Measurements from ENCODE around the gene CIB1. TPM values are rescaled to one million over a fixed set of nuclear protein-coding genes. Genes with fewer than 3 reads are reported as not detected.

CIB1 gene
- total and polyA plus RNA-seq, 5 donors from 2014 or later = 148 to 263 (median 216) TPM

DNA sequence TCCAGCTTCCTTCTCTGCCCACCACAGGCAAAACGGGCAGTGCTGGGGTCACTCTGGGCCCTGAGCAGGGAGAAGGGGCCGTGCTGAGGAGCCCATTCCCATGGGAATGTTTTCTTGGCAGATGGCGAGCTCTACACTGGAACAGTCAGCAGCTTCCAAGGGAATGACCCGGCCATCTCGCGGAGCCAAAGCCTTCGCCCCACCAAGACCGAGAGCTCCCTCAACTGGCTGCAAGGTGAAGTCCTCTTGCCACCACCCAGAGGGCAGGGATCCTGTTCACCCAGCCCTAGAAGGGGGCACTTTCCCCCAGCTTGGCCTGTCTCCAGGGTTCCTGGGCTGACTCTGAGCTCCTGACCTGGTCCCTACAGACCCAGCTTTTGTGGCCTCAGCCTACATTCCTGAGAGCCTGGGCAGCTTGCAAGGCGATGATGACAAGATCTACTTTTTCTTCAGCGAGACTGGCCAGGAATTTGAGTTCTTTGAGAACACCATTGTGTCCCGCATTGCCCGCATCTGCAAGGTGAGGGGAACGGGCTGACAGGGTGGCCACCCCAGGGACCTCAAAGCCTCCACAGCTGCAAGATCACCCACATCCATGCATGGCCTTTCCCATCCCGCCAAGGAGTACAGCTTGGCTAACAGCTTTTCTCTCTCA is 12.4 kb downstream of the CIB1 start:
- DNase-seq (peak in 1 of 3 donors; percentile 45), ATAC-seq (ENCODE audit: low read depth in 2 of 2) (no peak)
- H3K27ac ChIP-seq (ENCODE audit: insufficient read depth, low read length, poor library complexity, severe bottlenecking) = no peak overlapping the region
- no peak overlapping the region for H3K4me3 Mint-ChIP-seq
- no peaks in the 10 kb centered on the region for H3K9me3 Mint-ChIP-seq
- peaks cover 22% of the 10 kb centered on the region for H3K36me3 ChIP-seq (ENCODE audit: control insufficient read depth, insufficient read depth, low read length)
- peaks cover under 1 to 7% (median 2%) of the 10 kb centered on the region in 4 donors for H3K4me1 Mint-ChIP-seq
- H3K9me3 ChIP-seq (ENCODE audit: control insufficient read depth in 2 of 2, low read length in 2 of 2) = no peaks in the 10 kb centered on the region
- H3K4me1 ChIP-seq (ENCODE audit: control insufficient read depth, insufficient read depth, low read length, poor library complexity, severe bottlenecking) = no peaks in the 10 kb centered on the region
- H3K4me3 ChIP-seq (ENCODE audit: low read depth, low read length) = no peak overlapping the region
- no peaks in the 10 kb centered on the region for H3K27me3 Mint-ChIP-seq
- H3K27ac Mint-ChIP-seq = peak overlapping the region in 1 of 3 donors; percentile 55
- no peaks in the 10 kb centered on the region for H3K27me3 ChIP-seq (ENCODE audit: control insufficient read depth, insufficient read depth, low read length)
- peaks cover 7% of the 10 kb centered on the region for H3K36me3 Mint-ChIP-seq

DNA sequence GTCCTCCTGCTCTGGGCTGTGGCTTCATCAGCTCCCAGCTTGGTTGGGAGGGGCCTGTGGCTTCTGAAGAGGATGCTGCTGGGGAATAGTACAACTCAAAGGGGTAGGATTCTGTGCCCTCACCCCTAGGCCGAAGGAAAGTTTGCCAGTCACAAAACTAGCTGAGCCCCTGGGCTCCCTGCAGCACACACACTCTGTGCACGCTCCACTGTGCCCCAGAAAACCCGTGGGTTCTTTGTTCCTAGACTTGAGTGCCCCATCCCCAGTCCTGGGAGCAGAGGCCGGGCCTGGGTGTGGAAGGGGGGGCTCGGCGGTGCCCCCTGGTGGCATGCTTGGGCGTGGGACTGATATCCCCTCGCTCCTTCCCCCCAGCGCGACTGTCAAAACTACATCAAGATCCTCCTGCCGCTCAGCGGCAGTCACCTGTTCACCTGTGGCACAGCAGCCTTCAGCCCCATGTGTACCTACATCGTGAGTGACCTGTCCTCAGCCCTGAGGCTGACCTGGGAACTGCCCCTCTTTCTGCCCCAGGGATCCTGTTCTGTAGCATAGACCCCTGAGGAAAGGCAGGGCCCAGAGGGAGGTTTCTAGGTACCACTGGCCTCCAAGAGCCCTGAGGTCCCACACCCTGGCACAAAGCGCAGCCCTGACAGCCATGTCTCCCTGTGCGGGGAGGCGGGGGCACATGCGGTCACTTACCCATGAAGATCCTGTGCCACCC is 14.2 kb downstream of the CIB1 start:
- peak overlapping the region in 1 of 3 donors; percentile 20 for H3K27ac Mint-ChIP-seq
- H3K9me3 Mint-ChIP-seq = no peaks in the 10 kb centered on the region
- ATAC-seq (ENCODE audit: low read depth in 2 of 2) = peak; percentile 70 to 77
- Histone ChIP-seq H3K4me1 (ENCODE audit: control insufficient read depth, insufficient read depth, low read length, poor library complexity, severe bottlenecking) (no peaks in the 10 kb centered on the region), H3K27ac (ENCODE audit: insufficient read depth, low read length, poor library complexity, severe bottlenecking) (no peak overlapping the region), H3K4me3 (ENCODE audit: low read depth, low read length) (no peak overlapping the region), H3K27me3 (ENCODE audit: control insufficient read depth, insufficient read depth, low read length) (no peaks in the 10 kb centered on the region), H3K36me3 (ENCODE audit: control insufficient read depth, insufficient read depth, low read length) (peaks cover 9% of the 10 kb centered on the region), H3K9me3 (ENCODE audit: control insufficient read depth in 2 of 2, low read length in 2 of 2) (no peaks in the 10 kb centered on the region)
- no peak overlapping the region for H3K4me3 Mint-ChIP-seq
- DNase-seq = peak; percentile 26 to 48 (median 39)
- H3K36me3 Mint-ChIP-seq = peaks cover 11% of the 10 kb centered on the region
- peaks cover 2 to 10% (median 5%) of the 10 kb centered on the region in 4 donors for H3K4me1 Mint-ChIP-seq
- no peaks in the 10 kb centered on the region for H3K27me3 Mint-ChIP-seq

DNA sequence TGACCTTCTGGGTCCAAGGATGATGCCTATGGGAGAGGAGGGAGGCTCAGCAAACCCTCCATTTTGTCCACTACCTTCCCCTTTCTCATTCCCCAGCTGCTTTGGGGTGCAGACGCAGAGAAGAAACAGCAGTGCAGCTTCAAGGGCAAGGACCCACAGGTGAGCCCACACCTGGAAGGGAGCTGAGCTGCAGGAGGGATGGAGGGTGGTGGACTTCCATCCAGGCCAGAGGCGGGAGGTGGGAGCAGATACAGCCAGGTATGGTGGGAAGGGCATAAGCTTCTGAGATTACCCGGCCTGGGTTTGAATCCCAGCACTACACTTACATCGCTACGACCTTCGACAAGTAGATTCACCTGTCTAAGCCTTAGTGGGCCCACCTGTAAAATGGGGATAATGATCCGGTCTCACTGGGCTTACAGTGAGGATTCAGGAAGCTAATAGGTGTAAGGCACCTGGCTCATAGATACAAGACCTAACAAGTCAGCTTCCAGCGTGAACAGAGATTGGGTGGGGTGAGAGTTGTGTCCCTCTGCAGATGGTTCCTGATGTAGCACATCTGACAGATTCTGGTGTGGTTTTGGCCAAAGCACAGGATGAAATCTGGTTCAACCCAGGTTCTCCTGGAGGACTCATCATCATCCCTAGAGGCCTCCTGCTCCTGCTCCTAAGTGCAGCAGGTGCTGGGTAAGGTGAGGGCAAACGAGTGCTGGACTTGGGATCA is 15.9 kb downstream of the CIB1 start:
- Histone ChIP-seq H3K27ac (ENCODE audit: insufficient read depth, low read length, poor library complexity, severe bottlenecking) (no peak overlapping the region), H3K4me3 (ENCODE audit: low read depth, low read length) (no peak overlapping the region), H3K9me3 (ENCODE audit: control insufficient read depth in 2 of 2, low read length in 2 of 2) (no peaks in the 10 kb centered on the region), H3K4me1 (ENCODE audit: control insufficient read depth, insufficient read depth, low read length, poor library complexity, severe bottlenecking) (no peaks in the 10 kb centered on the region), H3K36me3 (ENCODE audit: control insufficient read depth, insufficient read depth, low read length) (peaks cover 4% of the 10 kb centered on the region), H3K27me3 (ENCODE audit: control insufficient read depth, insufficient read depth, low read length) (no peaks in the 10 kb centered on the region)
- no peaks in the 10 kb centered on the region for H3K9me3 Mint-ChIP-seq
- ATAC-seq (ENCODE audit: low read depth in 2 of 2) (no peak), DNase-seq (no peak)
- H3K27ac Mint-ChIP-seq = no peak overlapping the region
- peaks cover 4% of the 10 kb centered on the region for H3K36me3 Mint-ChIP-seq
- peaks cover 4 to 13% (median 5%) of the 10 kb centered on the region in 4 donors for H3K4me1 Mint-ChIP-seq
- no peak overlapping the region for H3K4me3 Mint-ChIP-seq
- H3K27me3 Mint-ChIP-seq = no peaks in the 10 kb centered on the region

DNA sequence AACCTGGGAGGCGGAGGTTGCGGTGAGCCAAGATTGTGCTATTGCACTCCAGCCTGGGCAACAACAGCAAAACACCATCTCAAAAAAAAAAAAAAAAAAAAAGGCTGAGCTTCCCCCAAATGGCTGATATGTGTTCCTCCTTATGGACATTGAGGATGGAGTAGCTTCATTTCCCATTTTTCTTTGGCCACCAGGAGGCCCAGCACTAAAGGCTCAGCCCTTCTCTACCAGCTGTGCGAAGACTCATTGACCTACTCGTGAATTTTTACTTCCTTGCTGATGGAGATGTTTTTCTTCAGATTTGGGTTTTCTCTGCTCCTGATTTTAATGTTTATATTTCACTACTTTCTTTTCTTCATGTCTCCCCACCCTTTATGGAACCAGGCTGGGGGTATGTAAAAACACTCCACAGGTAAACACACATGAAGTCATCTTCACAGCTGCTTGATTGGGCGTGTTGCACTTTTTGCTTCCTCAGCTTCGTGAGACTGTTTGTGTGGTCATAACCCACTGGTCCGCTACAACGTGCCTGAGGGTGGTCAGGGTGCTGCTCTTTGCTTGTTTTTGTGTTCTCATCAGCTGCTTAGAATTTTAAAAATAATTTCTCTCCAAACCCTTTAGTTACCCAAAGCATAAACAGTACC is 19.1 kb downstream of the CIB1 start:
- ATAC-seq (ENCODE audit: low read depth in 2 of 2) (no peak), DNase-seq (no peak)
- Histone ChIP-seq H3K36me3 (ENCODE audit: control insufficient read depth, insufficient read depth, low read length) (peaks cover 4% of the 10 kb centered on the region), H3K4me3 (ENCODE audit: low read depth, low read length) (no peak overlapping the region), H3K27ac (ENCODE audit: insufficient read depth, low read length, poor library complexity, severe bottlenecking) (no peak overlapping the region), H3K4me1 (ENCODE audit: control insufficient read depth, insufficient read depth, low read length, poor library complexity, severe bottlenecking) (peaks cover 3% of the 10 kb centered on the region), H3K9me3 (ENCODE audit: control insufficient read depth in 2 of 2, low read length in 2 of 2) (no peaks in the 10 kb centered on the region), H3K27me3 (ENCODE audit: control insufficient read depth, insufficient read depth, low read length) (no peaks in the 10 kb centered on the region)
- H3K4me1 Mint-ChIP-seq = peaks cover 7 to 29% (median 12%) of the 10 kb centered on the region in 4 donors
- H3K27ac Mint-ChIP-seq = no peak overlapping the region
- no peak overlapping the region for H3K4me3 Mint-ChIP-seq
- H3K36me3 Mint-ChIP-seq = peaks cover 15% of the 10 kb centered on the region
- no peaks in the 10 kb centered on the region for H3K9me3 Mint-ChIP-seq
- H3K27me3 Mint-ChIP-seq = no peaks in the 10 kb centered on the region

- Mint-ChIP-seq H3K27ac (peak overlapping the region in 2 of 3 donors; percentile 68 to 91), H3K27me3 (no peaks in the 10 kb centered on the region), H3K9me3 (no peaks in the 10 kb centered on the region), H3K4me1 (peaks cover 12 to 36% (median 19%) of the 10 kb centered on the region in 4 donors), H3K36me3 (peaks cover 17% of the 10 kb centered on the region), H3K4me3 (no peak overlapping the region)
- Histone ChIP-seq H3K27me3 (ENCODE audit: control insufficient read depth, insufficient read depth, low read length) (no peaks in the 10 kb centered on the region), H3K9me3 (ENCODE audit: control insufficient read depth in 2 of 2, low read length in 2 of 2) (no peaks in the 10 kb centered on the region), H3K27ac (ENCODE audit: insufficient read depth, low read length, poor library complexity, severe bottlenecking) (no peak overlapping the region), H3K4me1 (ENCODE audit: control insufficient read depth, insufficient read depth, low read length, poor library complexity, severe bottlenecking) (peaks cover 7% of the 10 kb centered on the region), H3K4me3 (ENCODE audit: low read depth, low read length) (no peak overlapping the region), H3K36me3 (ENCODE audit: control insufficient read depth, insufficient read depth, low read length) (peaks cover 4% of the 10 kb centered on the region)
- DNase-seq (no peak), ATAC-seq (ENCODE audit: low read depth in 2 of 2) (no peak)
Observed at GRCh38 chr15:90213818-90214204, 19.9 kb downstream of the CIB1 start.

- H3K9me3 Mint-ChIP-seq = no peaks in the 10 kb centered on the region
- H3K27me3 Mint-ChIP-seq = no peaks in the 10 kb centered on the region
- peaks cover 7% of the 10 kb centered on the region for H3K4me1 ChIP-seq (ENCODE audit: control insufficient read depth, insufficient read depth, low read length, poor library complexity, severe bottlenecking)
- H3K4me3 ChIP-seq (ENCODE audit: low read depth, low read length) = no peak overlapping the region
- no peaks in the 10 kb centered on the region for H3K27me3 ChIP-seq (ENCODE audit: control insufficient read depth, insufficient read depth, low read length)
- H3K27ac Mint-ChIP-seq = peak overlapping the region in 1 of 3 donors; percentile 68
- peaks cover 12 to 34% (median 19%) of the 10 kb centered on the region in 4 donors for H3K4me1 Mint-ChIP-seq
- no peak overlapping the region for H3K27ac ChIP-seq (ENCODE audit: insufficient read depth, low read length, poor library complexity, severe bottlenecking)
- H3K4me3 Mint-ChIP-seq = no peak overlapping the region
- H3K36me3 Mint-ChIP-seq = peaks cover 17% of the 10 kb centered on the region
- no peaks in the 10 kb centered on the region for H3K9me3 ChIP-seq (ENCODE audit: control insufficient read depth in 2 of 2, low read length in 2 of 2)
- H3K36me3 ChIP-seq (ENCODE audit: control insufficient read depth, insufficient read depth, low read length) = peaks cover 4% of the 10 kb centered on the region
- ATAC-seq (ENCODE audit: low read depth in 2 of 2) (no peak), DNase-seq (no peak)
Observed at GRCh38 chr15:90213122-90213817, 20.5 kb downstream of the CIB1 start.
